CD4-positive, CD25-positive, alpha-beta regulatory T cell (primary cell): Measurements from ENCODE around the gene EXOC4. TPM values are rescaled to one million over a fixed set of nuclear protein-coding genes. Genes with fewer than 3 reads are reported as not detected.

ENCODE experiments used
- ATAC-seq, 2 donors: fragments of 150-1000 bp; cut with Tn5 transposase; one replicate each; pipeline ENCODE4 v1.10.0; 2021; ENCODE audit warnings: low read depth in 2 of 2, moderate number of reproducible peaks in 2 of 2, moderate library complexity in 1 of 2
- DNase-seq, 3 donors: peaks; one replicate each; pipeline versions ENCODE4 v3.0.0 to v3.0.0-alpha.2; 2012 to 2022; ENCODE audit warnings: mixed read lengths in 1 of 3
- H3K27ac ChIP-seq: one replicate; pipeline ENCODE4 v1.7.0; 2013; ENCODE audit warnings: mild to moderate bottlenecking, low read length; ENCODE audit not compliant: insufficient read depth, poor library complexity, severe bottlenecking
- H3K27me3 ChIP-seq: one replicate; pipeline ENCODE4 v1.7.0; 2013; ENCODE audit warnings: low read length; ENCODE audit not compliant: control insufficient read depth, insufficient read depth
- H3K36me3 ChIP-seq: one replicate; pipeline ENCODE4 v1.7.0; 2013; ENCODE audit warnings: mild to moderate bottlenecking, low read length, moderate library complexity; ENCODE audit not compliant: control insufficient read depth, insufficient read depth
- H3K4me1 ChIP-seq: 2 replicates; pipeline ENCODE4 v1.7.0; 2013; ENCODE audit warnings: mild to moderate bottlenecking, low read length; ENCODE audit not compliant: insufficient read depth, control insufficient read depth, poor library complexity, severe bottlenecking
- H3K4me3 ChIP-seq: one replicate; pipeline ENCODE4 v1.7.0; 2013; ENCODE audit warnings: low read depth, mild to moderate bottlenecking, low read length, moderate library complexity
- H3K9me3 ChIP-seq, 2 experiments: 1 replicate in 1 of 2; 2 replicates in 1 of 2; pipeline ENCODE4 v1.7.0; 2013; ENCODE audit warnings: low read length in 2 of 2, mild to moderate bottlenecking in 1 of 2, moderate library complexity in 1 of 2; ENCODE audit not compliant: control insufficient read depth in 2 of 2
- H3K27ac Mint-ChIP-seq, 3 donors: one replicate each; pipeline ENCODE4 v1.8.0; 2020 to 2022; ENCODE audit warnings: mild to moderate bottlenecking in 3 of 3, mixed read lengths in 3 of 3, moderate library complexity in 2 of 3
- H3K27me3 Mint-ChIP-seq: one replicate; pipeline ENCODE4 v1.8.0; 2022; ENCODE audit warnings: mild to moderate bottlenecking, mixed read lengths
- H3K36me3 Mint-ChIP-seq: one replicate; pipeline ENCODE4 v1.8.0; 2020; ENCODE audit warnings: mixed read lengths
- H3K4me1 Mint-ChIP-seq, 4 donors: one replicate each; pipeline ENCODE4 v1.8.0; 2020 to 2022; ENCODE audit warnings: mixed read lengths in 4 of 4, mild to moderate bottlenecking in 1 of 4
- H3K4me3 Mint-ChIP-seq, 4 donors: one replicate each; pipeline ENCODE4 v1.8.0; 2020 to 2022; ENCODE audit warnings: mild to moderate bottlenecking in 4 of 4, mixed read lengths in 4 of 4, moderate library complexity in 3 of 4
- H3K9me3 Mint-ChIP-seq, 7 donors: one replicate each; pipeline ENCODE4 v1.8.0; 2020 to 2022; ENCODE audit warnings: mixed read lengths in 7 of 7, mild to moderate bottlenecking in 3 of 7, moderate library complexity in 2 of 7
- polyA plus RNA-seq, 4 donors: library from polyadenylated mRNA; unstranded; fragments of 300-500 nt; fragmentation: Illumina TruSeq; gene quantifications; one replicate each; pipeline ENCODE4 v1.2.3, GENCODE V29; 2021
- total RNA-seq: library from RNA; stranded (reverse); gene quantifications from one replicate; pipeline ENCODE4 v1.2.3, GENCODE V29; 2022

The EXOC4 gene
- total and polyA plus RNA-seq, 5 donors from 2014 or later = 39.1 to 118 (median 52.2) TPM

GRCh38 chr7:133562621-133563020 lies 309.7 kb downstream of the EXOC4 start:
- Mint-ChIP-seq H3K4me3 (no peak overlapping the region), H3K36me3 (peaks cover 21% of the 10 kb centered on the region), H3K27me3 (no peaks in the 10 kb centered on the region), H3K27ac (no peak overlapping the region), H3K9me3 (peaks cover 0 to 2% (median 0%) of the 10 kb centered on the region in 7 donors), H3K4me1 (peaks cover 0 to 12% (median 10%) of the 10 kb centered on the region in 4 donors)
- peaks cover 5% of the 10 kb centered on the region for H3K36me3 ChIP-seq
- DNase-seq (no peak), ATAC-seq (no peak)
- H3K27me3 ChIP-seq = no peaks in the 10 kb centered on the region
- no peak overlapping the region for H3K27ac ChIP-seq
- no peak overlapping the region for H3K4me3 ChIP-seq
- H3K4me1 ChIP-seq = no peaks in the 10 kb centered on the region
- no peaks in the 10 kb centered on the region for H3K9me3 ChIP-seq

GRCh38 chr7:133563251-133563650 lies 310.4 kb downstream of the EXOC4 start:
- H3K4me3 Mint-ChIP-seq = no peak overlapping the region
- Histone ChIP-seq H3K9me3 (no peaks in the 10 kb centered on the region), H3K27me3 (no peaks in the 10 kb centered on the region), H3K4me3 (no peak overlapping the region), H3K4me1 (no peaks in the 10 kb centered on the region), H3K27ac (no peak overlapping the region), H3K36me3 (peaks cover 6% of the 10 kb centered on the region)
- ATAC-seq = no peak
- no peak overlapping the region for H3K27ac Mint-ChIP-seq
- peaks cover 21% of the 10 kb centered on the region for H3K36me3 Mint-ChIP-seq
- H3K27me3 Mint-ChIP-seq = no peaks in the 10 kb centered on the region
- H3K4me1 Mint-ChIP-seq = peaks cover 0 to 11% (median 6%) of the 10 kb centered on the region in 4 donors
- DNase-seq = no peak
- H3K9me3 Mint-ChIP-seq = peaks cover 0 to 2% (median 0%) of the 10 kb centered on the region in 7 donors

GRCh38 chr7:133564484-133564883 lies 311.6 kb downstream of the EXOC4 start:
- peaks cover 6% of the 10 kb centered on the region for H3K36me3 ChIP-seq
- Mint-ChIP-seq H3K4me1 (peaks cover 0 to 16% (median 6%) of the 10 kb centered on the region in 4 donors), H3K27ac (peak overlapping the region in 1 of 3 donors; percentile 23), H3K9me3 (peaks cover 0 to 2% (median 0%) of the 10 kb centered on the region in 7 donors), H3K4me3 (no peak overlapping the region), H3K27me3 (no peaks in the 10 kb centered on the region), H3K36me3 (peaks cover 21% of the 10 kb centered on the region)
- DNase-seq (no peak), ATAC-seq (no peak)
- no peaks in the 10 kb centered on the region for H3K4me1 ChIP-seq
- H3K4me3 ChIP-seq = no peak overlapping the region
- H3K27me3 ChIP-seq = no peaks in the 10 kb centered on the region
- H3K9me3 ChIP-seq = no peaks in the 10 kb centered on the region
- no peak overlapping the region for H3K27ac ChIP-seq

DNA sequence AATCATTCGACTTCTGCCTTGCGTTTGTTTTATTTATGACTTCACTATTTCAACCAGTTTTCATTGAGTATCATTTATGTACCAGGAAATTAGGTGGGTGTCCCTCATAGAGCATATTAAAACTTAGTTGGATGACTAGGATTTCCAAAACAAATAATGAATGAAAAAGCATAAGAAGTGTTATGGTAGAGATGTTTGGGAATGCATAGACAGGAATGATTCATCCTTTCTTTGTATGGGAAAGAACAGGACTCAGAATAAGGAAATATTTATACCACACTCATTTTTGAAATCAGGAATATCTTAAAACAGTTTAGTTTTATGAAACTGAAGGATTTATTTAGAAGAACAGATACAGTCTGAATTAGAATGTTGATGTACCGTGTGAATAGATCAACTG lies 315.7 kb downstream of the EXOC4 start:
- DNase-seq = no peak
- no peak overlapping the region for H3K4me3 Mint-ChIP-seq
- Histone ChIP-seq H3K4me1 (no peaks in the 10 kb centered on the region), H3K4me3 (no peak overlapping the region), H3K27ac (no peak overlapping the region), H3K27me3 (no peaks in the 10 kb centered on the region), H3K36me3 (peaks cover 4% of the 10 kb centered on the region), H3K9me3 (no peaks in the 10 kb centered on the region)
- no peaks in the 10 kb centered on the region for H3K27me3 Mint-ChIP-seq
- H3K9me3 Mint-ChIP-seq = peaks cover 0 to 2% (median 0%) of the 10 kb centered on the region in 7 donors
- no peak overlapping the region for H3K27ac Mint-ChIP-seq
- peaks cover 18% of the 10 kb centered on the region for H3K36me3 Mint-ChIP-seq
- peaks cover 8 to 19% (median 18%) of the 10 kb centered on the region in 4 donors for H3K4me1 Mint-ChIP-seq
- ATAC-seq = no peak

- no peaks in the 10 kb centered on the region for H3K4me1 ChIP-seq
- no peak overlapping the region for H3K27ac ChIP-seq
- DNase-seq (no peak), ATAC-seq (no peak)
- no peak overlapping the region for H3K27ac Mint-ChIP-seq
- H3K9me3 Mint-ChIP-seq = peaks cover 0 to 2% (median 0%) of the 10 kb centered on the region in 7 donors
- no peak overlapping the region for H3K4me3 Mint-ChIP-seq
- H3K4me1 Mint-ChIP-seq = peaks cover 8 to 19% (median 14%) of the 10 kb centered on the region in 4 donors
- H3K36me3 Mint-ChIP-seq = peaks cover 8% of the 10 kb centered on the region
- H3K27me3 Mint-ChIP-seq = no peaks in the 10 kb centered on the region
- no peaks in the 10 kb centered on the region for H3K9me3 ChIP-seq
- no peak overlapping the region for H3K4me3 ChIP-seq
- peaks cover 4% of the 10 kb centered on the region for H3K36me3 ChIP-seq
- H3K27me3 ChIP-seq = no peaks in the 10 kb centered on the region
These were observed 317.4 kb downstream of the EXOC4 start for GRCh38 chr7:133570321-133570720.

DNA sequence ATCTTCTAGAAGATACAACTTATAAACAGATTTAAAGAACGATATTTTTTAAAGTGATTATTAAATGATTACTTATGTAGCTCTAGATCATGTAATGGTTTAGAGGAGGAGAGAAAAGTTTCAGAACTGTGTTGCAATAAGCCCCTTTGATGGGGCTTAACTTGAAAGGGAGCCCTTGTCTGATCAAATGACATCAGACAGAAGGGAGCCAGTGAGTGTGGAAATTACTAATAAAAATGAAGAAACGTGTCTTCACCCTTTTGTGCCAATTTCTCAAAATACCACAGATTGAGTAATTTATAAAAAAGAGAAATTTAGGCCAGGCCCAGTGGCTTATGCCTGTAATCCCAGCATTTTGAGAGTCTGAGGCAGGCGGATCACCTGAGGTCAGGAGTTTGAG lies 318.2 kb downstream of the EXOC4 start:
- DNase-seq (no peak), ATAC-seq (no peak)
- H3K4me1 ChIP-seq = no peaks in the 10 kb centered on the region
- peaks cover 4% of the 10 kb centered on the region for H3K36me3 ChIP-seq
- Mint-ChIP-seq H3K36me3 (peaks cover 2% of the 10 kb centered on the region), H3K27ac (no peak overlapping the region), H3K27me3 (no peaks in the 10 kb centered on the region), H3K4me1 (peaks cover 8 to 19% (median 13%) of the 10 kb centered on the region in 4 donors), H3K9me3 (peaks cover 0 to 2% (median 0%) of the 10 kb centered on the region in 7 donors), H3K4me3 (no peak overlapping the region)
- H3K27me3 ChIP-seq = no peaks in the 10 kb centered on the region
- H3K4me3 ChIP-seq = no peak overlapping the region
- H3K9me3 ChIP-seq = no peaks in the 10 kb centered on the region
- no peak overlapping the region for H3K27ac ChIP-seq

DNA sequence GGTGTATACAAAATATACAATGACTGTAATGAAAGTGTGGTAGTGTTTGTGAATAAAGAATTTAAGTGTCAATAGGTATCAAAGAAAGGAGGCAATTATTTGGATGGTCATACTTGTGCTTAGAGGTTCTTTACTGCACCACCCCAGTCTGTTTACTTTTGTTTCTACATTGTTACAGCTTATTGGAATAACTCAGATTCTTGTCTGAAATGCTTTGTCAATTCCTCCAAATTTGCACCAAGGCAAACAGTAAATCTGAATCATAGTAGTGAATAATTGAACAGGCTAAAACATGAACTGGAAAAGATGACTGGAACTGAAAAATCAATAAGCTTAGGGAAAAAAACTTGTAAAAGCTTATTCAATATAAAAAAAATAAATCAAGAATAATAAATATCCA lies 319.2 kb downstream of the EXOC4 start:
- Histone ChIP-seq H3K9me3 (no peaks in the 10 kb centered on the region), H3K4me1 (no peaks in the 10 kb centered on the region), H3K27ac (no peak overlapping the region), H3K4me3 (no peak overlapping the region), H3K27me3 (no peaks in the 10 kb centered on the region), H3K36me3 (peaks cover 4% of the 10 kb centered on the region)
- Mint-ChIP-seq H3K4me1 (peaks cover 8 to 19% (median 13%) of the 10 kb centered on the region in 4 donors), H3K9me3 (peaks cover 0 to 2% (median 0%) of the 10 kb centered on the region in 7 donors), H3K4me3 (no peak overlapping the region), H3K36me3 (no peaks in the 10 kb centered on the region), H3K27me3 (no peaks in the 10 kb centered on the region), H3K27ac (no peak overlapping the region)
- DNase-seq = no peak
- no peak for ATAC-seq

- DNase-seq (no peak), ATAC-seq (no peak)
- Histone ChIP-seq H3K27ac (no peak overlapping the region), H3K4me1 (no peaks in the 10 kb centered on the region), H3K36me3 (no peaks in the 10 kb centered on the region), H3K4me3 (no peak overlapping the region), H3K27me3 (no peaks in the 10 kb centered on the region), H3K9me3 (no peaks in the 10 kb centered on the region)
- H3K27me3 Mint-ChIP-seq = no peaks in the 10 kb centered on the region
- H3K4me3 Mint-ChIP-seq = no peak overlapping the region
- no peaks in the 10 kb centered on the region for H3K36me3 Mint-ChIP-seq
- peaks cover 0 to 2% (median 0%) of the 10 kb centered on the region in 7 donors for H3K9me3 Mint-ChIP-seq
- peak overlapping the region in 1 of 3 donors; percentile 0 for H3K27ac Mint-ChIP-seq
- peaks cover 8 to 19% (median 13%) of the 10 kb centered on the region in 4 donors for H3K4me1 Mint-ChIP-seq
These were observed 320.0 kb downstream of the EXOC4 start for GRCh38 chr7:133572843-133573242.
